HTR-8/SVneo (cell line): Measurements from ENCODE around the gene OST4.
"Not testable (repeated sequence)": the region's sequence is repeated elsewhere in the genome, so short reads cannot be mapped to it uniquely, and the experiment has no call there.

Experiments used
- DNase-seq: peaks from one replicate; pipeline ENCODE4 v3.0.0; 2011; ENCODE audit warnings: low spot score, mixed read lengths; ENCODE audit not compliant: insufficient read length
- FAIRE-seq: peaks from 2 replicates; lab custom pipeline; 2011; peaks lifted over from hg19 to GRCh38; lab: Jason Lieb, UNC

The OST4 gene

DNA sequence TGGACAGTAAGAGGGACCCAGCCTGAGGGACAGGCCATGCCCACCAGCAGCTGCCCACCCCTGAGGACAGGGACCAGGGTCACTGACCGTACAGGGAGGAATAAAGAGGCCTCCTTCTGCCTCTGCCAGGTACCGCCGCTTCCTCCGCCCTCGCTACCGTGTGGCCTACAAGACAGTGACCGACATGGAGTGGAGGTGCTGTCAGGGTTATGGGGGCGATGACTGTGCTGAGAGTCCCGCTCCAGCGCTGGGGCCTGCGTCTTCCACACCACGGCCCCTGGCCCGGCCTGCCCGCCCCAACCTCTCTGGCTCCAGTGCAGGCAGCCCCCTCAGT, 9.1 kb upstream of the OST4 start:
- peak; percentile 42 for FAIRE-seq
- no peak for DNase-seq

DNA sequence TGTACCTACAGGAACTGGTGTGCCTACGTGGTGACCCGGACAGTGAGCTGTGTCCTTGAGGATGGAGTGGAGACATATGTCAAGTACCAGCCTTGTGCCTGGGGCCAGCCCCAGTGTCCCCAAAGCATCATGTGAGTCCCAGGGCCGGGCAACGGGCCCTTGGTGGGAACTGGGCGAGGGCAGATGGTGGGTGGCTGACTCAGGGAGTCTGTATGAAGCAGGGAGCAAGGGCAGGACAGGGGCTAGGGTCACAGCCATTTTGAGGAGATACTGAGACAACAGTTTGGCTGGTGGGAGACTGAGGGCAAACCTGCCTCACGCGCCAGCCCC, 8.7 kb upstream of the OST4 start:
- FAIRE-seq (no peak), DNase-seq (no peak)

DNA sequence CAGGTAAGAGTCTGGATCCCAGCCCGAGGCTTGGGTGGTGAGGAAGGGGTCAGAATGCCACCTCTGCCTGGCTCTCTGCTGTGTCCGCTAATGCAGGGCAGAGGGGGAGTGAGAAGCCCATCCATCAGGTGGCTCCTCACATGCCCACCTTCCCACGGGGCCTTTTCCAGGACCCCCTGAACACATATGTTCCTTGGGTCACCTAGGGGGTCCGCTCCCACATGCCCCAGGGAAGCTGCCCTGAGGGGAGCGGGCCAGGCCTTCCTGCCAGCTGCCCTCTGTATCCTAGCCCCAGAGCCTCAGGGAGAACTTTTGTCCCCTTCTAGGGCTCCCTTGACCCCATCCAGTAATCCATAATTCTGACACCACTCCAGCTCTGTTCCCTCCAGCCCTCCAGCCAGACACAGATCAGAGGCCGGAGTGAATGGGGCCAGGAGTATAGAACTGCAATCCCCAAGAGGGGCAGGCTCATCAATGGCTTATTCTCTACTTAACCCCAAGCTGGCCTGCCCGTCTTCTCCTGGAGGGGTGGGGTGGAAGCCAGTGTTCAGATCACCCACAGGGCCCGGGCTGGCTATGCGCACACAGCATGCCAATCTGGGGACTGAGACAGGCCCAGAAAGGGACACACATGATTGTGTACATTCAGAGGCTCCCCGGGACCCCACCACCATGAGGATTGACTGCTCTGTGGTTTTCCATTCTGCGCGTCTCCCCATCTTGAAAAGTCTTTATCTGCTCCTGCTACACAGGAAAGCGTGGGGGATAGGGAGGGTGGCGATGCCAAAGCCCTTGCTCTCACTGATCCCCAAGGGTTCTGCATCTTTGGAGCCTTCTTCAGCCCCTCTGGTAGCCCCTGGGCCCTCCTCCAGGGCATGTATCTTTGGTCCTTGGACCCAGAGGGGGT, 8.0 kb upstream of the OST4 start:
- FAIRE-seq (no peak), DNase-seq (no peak)

DNA sequence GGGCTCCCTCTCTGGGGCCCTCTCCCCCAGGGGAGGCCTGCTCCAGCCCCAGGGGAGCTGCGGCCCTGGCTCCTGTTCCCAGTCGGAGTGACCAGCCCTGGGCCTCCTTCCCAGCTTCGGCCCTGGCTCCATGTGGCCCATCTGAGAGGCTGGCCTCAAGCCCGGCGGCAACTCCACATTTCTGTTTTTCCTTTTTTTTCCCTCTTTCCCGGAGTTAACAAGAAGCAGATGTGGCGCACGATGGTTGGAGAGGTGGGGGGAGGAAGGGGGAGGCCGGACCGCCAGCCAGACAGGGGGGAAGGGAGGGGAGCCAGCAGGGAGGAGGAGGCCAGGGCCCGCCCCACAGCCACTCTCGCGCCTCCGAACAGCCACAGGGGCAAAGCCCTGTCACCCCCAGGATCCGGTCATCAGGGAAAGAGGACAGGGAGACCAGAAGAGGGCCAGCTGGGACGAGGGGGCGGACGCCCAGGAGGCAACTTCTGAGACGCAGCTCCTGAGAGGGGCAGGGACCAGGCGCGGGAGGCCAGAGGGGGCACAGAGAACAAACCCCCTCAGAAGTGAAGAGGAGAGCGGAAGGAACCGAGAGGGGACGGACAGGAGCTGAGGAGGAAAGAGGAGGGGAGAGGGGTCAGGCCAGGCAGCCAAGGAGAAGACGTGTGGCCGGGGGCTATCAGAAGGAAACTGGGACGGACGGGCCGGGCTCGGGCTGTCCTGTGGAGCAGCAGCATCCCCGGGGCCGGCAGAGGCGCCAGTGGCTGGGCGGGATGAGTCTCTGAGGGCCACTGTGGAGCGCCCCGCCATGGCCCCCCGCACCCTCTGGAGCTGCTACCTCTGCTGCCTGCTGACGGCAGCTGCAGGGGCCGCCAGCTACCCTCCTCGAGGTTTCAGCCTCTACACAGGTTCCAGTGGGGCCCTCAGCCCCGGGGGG, 7.1 kb upstream of the OST4 start, which contains the start of gene EMILIN1:
Gene EMILIN1, plus strand, starts transcription at position 349 of the 928 bp plus-strand sequence. Its CDS starts 451 bp downstream, at position 800.
- FAIRE-seq (no peak), DNase-seq (no peak)

DNA sequence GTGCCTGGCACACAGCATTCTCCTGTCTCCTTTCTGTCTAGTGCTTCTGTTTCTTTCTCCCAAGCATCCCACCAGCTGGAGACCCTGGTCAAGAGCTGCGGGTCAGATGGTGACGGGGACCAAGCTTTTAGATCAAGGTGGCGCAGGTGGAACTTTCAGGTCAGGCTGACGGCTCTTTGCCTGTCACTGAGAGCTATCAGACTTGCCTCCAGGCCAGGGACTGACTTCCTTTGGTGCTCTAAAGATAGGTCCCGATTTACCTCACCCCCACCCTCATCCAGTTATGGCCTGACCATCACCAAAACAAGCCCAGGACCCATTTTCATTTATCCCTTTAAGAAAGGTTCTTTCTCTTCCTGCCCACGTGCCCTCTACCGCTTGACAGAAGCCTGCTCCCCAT, 5.8 kb upstream of the OST4 start:
- no peak for DNase-seq
- FAIRE-seq: no peak

DNA sequence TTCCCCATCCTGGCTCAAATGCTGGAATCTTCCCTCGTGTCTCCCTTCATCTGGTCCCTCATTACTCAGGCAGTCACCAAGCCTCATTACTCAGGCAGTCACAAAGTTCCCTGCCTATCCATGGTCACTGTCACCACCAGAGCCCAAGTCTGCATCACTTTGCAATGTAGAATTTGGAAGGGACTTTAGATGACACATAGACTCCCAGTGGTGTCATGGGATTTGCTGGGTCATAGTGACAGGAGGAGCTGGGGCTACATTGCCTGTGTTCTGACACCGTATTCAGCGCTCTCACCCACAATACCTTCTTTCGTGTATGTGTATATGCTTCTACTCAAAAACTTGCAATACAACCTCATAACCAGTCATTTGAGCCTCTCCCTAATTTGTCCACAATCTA, 4.9 kb upstream of the OST4 start:
- FAIRE-seq (no peak), DNase-seq (no peak)

DNA sequence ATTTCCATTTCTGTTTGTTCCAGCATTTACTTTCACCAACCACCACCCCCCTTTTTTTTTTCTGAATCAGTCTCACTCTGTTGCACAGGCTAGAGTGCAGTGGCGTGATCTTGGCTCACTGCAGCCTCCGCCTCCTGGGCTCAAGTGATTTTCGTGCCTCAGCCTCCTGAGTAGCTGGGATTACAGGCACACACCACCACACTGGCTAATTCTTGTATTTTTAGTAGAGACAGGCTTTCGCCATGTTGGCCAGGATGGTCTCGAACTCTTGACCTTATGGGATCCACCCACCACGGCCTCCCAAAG, 4.1 kb upstream of the OST4 start:
- FAIRE-seq, DNase-seq: not testable (repeated sequence)

DNA sequence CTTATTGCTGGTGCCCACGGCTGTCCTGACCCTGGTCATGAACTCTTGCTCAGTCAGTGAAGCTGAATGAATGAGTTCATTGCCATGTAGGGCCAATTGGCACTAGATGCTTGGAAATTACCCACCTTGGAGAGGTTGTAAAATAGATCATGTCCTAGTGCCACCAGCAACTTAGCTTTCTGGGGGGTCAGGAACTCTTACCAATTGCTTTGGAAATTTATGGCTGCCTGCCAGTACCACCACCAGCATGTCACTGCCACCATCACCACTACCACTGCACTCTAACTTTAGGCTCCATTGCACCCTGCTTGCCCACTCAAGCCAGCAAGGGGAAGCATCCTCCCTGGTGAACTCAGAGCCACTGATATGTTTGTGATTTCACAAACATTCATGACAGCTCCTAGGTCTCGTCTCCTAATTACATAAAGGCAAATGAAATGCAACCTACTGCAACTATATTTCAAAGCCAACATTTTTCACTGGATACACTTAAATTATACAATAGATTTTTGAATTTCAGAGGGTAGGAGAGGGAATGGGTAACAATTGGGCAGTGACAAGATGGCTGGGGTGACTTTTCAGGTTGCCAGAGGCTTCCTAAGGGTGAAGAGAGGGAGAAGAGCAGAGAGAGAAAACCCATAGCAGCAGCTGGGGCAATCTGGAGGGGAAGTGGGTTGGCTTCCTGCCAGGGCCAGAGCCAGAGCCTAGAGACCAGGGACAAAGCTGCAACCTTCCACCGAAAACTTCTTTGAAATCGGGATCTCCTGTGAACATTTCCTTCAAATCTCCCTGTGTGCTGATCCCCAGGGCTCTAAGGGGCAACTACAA, 3.5 kb upstream of the OST4 start:
- DNase-seq: no peak
- no peak for FAIRE-seq

DNA sequence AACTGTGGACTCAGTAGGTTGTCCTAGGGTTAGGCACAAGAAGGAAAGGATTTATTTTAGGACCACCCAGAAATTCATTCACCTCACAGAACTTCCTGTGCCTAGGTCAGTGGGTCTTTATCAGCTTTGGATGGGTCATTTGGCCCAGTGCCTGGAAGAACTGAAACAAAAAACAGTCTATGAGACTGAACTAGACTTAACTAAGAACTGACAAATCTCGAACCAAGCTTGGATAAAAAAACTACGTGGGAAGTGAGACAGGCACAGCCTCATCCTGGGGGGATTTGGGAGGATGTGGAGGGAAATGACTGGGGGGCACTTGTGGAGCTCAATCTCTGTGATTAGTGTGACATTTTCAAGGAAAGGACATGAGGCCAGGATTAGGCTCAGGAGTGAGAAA, 2.3 kb upstream of the OST4 start:
- FAIRE-seq: no peak

DNA sequence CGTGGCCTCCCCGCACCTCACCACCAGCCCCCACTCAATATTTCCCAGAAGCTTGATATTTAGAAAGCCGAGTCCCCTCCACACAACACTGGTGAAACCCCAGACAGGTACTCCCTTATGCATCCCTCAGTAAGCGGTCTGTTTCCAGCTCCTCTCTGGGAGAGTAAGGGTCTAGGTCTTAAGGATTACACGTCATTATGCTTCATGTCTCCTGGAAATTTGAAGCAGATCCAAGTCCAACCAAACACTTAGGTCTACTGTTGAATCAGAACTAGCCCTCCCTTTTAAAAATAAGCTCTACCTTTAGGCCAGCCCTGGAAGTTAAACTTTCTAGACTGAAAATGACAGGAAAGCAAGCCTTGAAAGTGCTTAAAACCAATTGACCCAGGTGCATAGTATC, 1.5 kb upstream of the OST4 start:
- FAIRE-seq: no peak

More for the DNA sequence above, 2.3 kb upstream of the OST4 start:
- DNase-seq: no peak

DNA sequence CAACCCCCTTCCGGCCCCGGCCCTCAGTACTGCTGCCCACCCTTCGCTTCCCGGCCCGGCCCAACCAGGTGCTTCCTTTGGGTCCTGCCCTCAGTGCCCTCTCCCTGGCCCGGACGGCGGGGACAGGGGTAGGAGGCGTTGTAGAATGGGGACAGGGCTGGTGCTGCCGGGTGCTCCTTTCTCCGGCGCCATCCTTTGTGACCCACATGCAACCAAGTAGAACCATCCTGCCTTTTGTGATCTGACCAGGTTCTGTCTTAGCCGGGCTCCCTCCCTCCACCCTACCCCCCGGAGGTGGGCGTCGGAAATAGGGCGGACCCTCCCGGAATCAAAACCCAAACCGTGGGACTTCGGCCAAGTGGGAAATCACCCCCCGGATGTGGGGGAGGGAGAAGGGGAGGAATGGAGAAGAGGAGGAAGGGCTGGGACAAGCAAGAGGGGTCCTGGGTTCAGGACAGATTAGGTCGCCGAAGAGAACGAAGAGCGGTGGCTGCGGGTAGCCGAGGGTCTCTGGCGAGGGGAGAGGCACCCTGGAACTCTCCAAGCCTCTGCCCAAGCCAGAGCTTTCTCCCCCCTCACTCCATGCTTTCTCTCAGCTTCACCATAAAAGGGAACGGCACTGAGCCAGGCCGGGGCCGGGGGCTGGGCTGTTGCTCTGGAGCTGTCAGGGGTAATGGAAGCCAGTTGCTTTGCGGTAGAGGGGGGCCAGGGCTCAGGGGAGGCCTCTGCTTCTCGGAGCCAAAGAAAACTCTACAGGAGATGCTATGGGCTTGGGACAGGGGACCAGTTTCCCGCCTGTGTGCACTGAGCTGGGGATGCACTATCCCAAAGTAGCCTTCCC, 756 bp upstream of the OST4 start:
- DNase-seq (peak; percentile 28), FAIRE-seq (no peak)

More for the DNA sequence above, 1.5 kb upstream of the OST4 start:
- DNase-seq: no peak

DNA sequence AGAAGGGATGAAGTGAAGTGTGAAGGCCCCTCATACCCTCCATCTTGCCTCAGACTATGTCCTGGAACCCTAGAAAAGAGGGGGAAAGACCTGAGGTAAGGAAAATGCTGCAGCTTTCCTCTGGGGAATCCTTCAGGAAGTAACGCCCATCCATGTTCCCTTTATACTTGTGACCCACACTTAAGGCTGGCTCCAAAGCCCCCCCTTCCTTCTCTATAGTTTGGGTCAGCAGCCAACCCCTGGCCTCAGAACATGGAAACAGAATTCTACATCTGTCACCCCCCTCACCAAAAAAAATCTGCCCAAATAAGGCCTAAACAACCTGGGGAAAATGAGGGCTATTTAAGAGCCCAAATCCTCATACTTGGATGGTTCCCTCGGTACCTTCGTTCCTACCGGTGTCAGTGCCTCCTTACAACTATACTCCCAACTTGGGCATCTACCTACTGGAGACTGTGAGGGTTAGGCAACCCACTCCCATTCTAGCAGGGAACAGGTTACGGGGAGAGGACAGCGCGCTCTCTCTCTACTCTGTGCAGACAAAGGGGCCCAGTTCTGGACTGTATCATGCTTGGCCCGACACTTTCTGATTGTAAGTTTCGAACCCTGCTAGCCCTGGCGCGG, 689 bp downstream of the OST4 start:
- no peak for FAIRE-seq
- DNase-seq: no peak

DNA sequence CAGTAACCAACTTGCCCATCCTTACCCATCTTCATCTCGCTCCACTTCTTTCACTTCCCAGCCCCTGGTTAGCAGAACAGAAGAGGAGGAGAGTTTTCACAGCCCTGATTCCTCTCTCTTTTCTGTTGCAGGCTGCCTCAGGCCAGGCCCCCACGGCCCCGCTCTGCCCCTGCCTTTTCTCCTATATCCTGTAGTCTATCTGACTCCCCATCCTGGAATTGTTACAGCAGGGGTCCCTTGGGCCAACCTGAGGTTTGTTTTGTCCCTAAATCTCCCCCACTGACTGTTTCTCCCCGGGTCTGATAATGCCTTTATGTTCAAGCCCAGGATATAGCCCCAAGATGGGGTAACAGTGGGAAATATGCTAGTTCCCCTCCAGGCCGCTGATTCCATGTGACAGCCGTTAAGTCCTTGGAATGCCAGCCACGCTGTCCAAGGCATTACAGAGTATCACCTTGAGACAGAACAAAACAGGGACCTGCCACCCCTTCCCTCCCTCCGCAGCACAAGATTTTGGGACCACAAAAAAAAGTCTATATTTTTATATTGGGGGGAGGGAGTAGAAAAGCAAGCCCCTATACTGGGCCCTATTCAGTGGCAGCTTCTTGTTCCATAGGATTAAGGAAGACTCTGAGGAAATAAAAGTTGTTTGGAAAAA, 1.4 kb downstream of the OST4 start:
- DNase-seq: no peak
- FAIRE-seq: no peak

DNA sequence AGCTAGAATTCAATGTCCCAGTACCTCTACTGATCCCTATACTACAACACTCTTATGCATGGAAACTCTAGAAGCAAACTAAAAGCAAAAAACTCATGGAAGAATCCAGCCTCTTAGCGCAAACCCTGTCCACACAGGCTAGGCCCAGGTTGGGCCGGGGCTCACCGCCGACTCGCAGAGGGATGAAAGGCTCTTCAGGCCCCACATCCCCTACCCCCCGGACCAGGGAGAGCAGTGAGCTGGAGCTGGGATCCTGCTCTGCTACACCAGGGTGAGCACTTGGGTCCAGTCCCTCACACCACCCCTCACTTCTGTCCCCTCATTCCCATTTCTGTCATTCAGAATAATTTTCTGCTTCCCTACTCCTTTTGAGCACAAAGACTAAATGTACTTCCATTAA, 2.0 kb downstream of the OST4 start:
- FAIRE-seq (no peak), DNase-seq (no peak)

DNA sequence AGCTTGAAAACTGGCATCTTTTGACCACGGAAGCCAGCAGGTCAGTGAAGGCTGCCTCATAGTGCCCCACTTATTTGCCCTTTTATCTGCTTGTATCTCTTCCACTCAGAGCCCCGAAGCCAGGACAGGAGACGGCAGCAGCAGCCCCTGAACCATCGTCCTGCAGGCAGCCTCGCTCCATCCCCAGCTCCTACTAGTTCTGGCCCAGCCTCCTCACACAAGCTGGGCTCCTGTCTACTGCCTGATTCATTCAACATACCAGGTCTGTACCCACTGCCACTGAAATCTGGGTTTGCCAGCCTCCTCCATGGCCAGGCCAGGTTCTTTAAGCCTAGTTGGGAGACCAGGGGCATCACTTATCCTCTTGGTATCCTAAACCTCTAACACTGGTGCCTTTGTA, 4.1 kb downstream of the OST4 start:
- DNase-seq (no peak), FAIRE-seq (no peak)

DNA sequence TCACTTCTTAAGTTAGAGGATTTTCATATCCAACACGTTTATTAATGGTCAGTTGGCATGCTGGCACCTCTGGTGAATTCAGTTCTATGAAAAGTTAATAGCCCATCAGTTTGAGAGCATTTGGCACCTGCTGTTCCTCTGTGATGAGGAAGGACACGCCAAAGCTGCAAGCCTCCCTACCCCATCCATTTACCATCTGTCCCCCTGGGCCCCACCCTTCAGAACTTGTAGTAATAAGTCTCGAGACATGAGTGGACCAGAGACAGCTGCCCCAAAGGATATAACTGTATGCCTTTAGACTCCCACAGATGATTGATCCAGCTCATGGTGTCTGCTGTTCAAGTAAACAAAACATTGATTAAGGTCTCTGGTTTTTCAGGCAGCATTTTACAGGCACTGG, 6.3 kb downstream of the OST4 start:
- DNase-seq (no peak), FAIRE-seq (no peak)

DNA sequence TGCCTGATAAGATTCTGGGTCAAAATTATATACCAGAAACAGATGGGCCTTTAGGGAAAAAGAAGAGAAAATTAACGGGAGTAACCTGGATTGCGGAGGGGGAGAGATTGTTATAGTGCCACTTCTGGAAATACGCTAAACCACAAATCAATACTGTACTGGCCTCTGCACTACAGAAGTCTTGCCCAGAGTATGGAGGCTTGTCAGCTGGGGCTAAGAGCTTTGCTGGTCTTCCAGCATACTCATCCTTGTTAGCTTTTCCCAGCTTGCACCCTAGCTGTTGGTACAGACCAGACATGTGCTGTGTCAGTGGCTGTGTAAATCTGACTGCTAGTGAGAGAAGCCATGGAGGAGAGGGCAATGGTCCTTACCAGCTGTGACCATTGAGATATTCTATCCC, 11.1 kb downstream of the OST4 start:
- DNase-seq (no peak), FAIRE-seq (no peak)

DNA sequence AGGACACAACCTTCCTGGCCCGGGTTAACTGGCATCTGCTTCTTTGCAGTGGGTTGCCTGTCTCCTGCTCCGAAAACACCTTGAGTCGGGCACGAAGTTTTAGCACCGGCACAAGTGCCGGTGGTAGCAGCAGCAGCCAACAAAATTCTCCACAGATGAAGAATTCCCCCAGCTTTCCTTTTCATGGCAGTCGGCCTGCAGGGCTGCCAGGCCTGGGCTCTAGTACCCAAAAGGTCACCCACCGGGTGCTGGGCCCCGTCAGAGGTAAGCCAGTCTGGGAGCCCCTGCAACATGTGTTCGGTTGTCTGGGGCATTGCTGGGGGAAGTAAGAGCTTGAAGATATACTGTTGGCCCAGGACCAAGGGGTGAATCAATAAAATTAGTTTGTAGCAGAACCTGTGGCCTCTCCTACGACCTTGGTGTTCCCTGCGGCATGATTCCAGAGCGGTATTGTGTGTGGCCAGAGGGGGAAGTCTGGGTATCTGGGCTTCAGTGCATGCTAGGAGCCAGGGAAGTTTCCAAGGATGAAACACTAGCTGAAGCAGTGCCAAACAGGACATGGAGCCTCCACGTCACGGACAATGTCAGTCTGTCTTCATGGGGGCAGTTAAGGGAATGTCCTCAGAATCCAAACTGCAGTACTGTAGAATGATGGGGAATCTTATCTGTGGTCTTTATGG, 12.2 kb downstream of the OST4 start:
- DNase-seq (no peak), FAIRE-seq (no peak)
